NCI-H2107 (cell line): ENCODE results near the gene CLK3.

Experiments
- DNase-seq: peaks from one replicate; lab custom pipeline; 2025; lab: John Stamatoyannopoulos, UW

The CLK3 gene

GRCh38 chr15:74603026-74603788, 12.4 kb upstream of the CLK3 start:
- no peak for DNase-seq

- DNase-seq, result no peak
Measured at GRCh38 chr15:74603789-74604705, 11.6 kb upstream of the CLK3 start.

- no peak for DNase-seq
Measured at GRCh38 chr15:74604983-74605794, 10.4 kb upstream of the CLK3 start.

GRCh38 chr15:74605795-74606150, 9.9 kb upstream of the CLK3 start:
- no peak for DNase-seq

- DNase-seq, result no peak
Measured at GRCh38 chr15:74608786-74609185, 6.8 kb upstream of the CLK3 start.

- DNase-seq, result no peak
Measured at GRCh38 chr15:74609938-74610301, 5.7 kb upstream of the CLK3 start.

GRCh38 chr15:74610302-74610951, 5.2 kb upstream of the CLK3 start:
- DNase-seq, result no peak

- no peak for DNase-seq
Measured at GRCh38 chr15:74611341-74611740, 4.3 kb upstream of the CLK3 start.

GRCh38 chr15:74611834-74612233, 3.8 kb upstream of the CLK3 start:
- no peak for DNase-seq

GRCh38 chr15:74612677-74613076, 3.0 kb upstream of the CLK3 start:
- no peak for DNase-seq

- no peak for DNase-seq
Measured at GRCh38 chr15:74613089-74613952, 2.3 kb upstream of the CLK3 start.

GRCh38 chr15:74613953-74614743, 1.5 kb upstream of the CLK3 start:
- no peak for DNase-seq

- peak; percentile 45 for DNase-seq
Measured at GRCh38 chr15:74614744-74615507, 710 bp upstream of the CLK3 start.

- DNase-seq, result peak; percentile 7
Measured at GRCh38 chr15:74616366-74616939, 817 bp downstream of the CLK3 start.

- DNase-seq, result no peak
Measured at GRCh38 chr15:74616996-74617395, 1.4 kb downstream of the CLK3 start.

- DNase-seq, result no peak
Measured at GRCh38 chr15:74618841-74619596, 3.4 kb downstream of the CLK3 start.

GRCh38 chr15:74619916-74620635, 4.4 kb downstream of the CLK3 start:
- no peak for DNase-seq
